ENCODE data around the gene VAV3. TPM values are rescaled to one million over a fixed set of nuclear protein-coding genes. Genes with fewer than 3 reads are reported as not detected.

VAV3 gene
- total RNA-seq, 1 donor from 2014 or later: 0.12 TPM

- H3K27ac Mint-ChIP-seq (ENCODE audit: unreplicated experiment): no peak overlapping the region
- no peak for TF ChIP-seq CTCF (IDR thresholded peaks at IDR 0.05)
- peaks cover 18% of the 10 kb centered on the region for H3K4me1 Mint-ChIP-seq (ENCODE audit: low read depth)
- peaks cover 2% of the 10 kb centered on the region for H3K36me3 Mint-ChIP-seq (ENCODE audit: low read depth)
- DNase-seq (ENCODE audit: low spot score): no peak
- H3K9me3 Mint-ChIP-seq (ENCODE audit: low read depth): peaks cover 11% of the 10 kb centered on the region
- peaks cover 22% of the 10 kb centered on the region for H3K27me3 Mint-ChIP-seq (ENCODE audit: low read depth)
- H3K4me3 Mint-ChIP-seq (ENCODE audit: unreplicated experiment): no peak overlapping the region
Observed at GRCh38 chr1:107833061-107833460, 131.9 kb downstream of the VAV3 start.

- peaks cover 18% of the 10 kb centered on the region for H3K4me1 Mint-ChIP-seq (ENCODE audit: low read depth)
- H3K27ac Mint-ChIP-seq (ENCODE audit: unreplicated experiment): no peak overlapping the region
- H3K36me3 Mint-ChIP-seq (ENCODE audit: low read depth): no peaks in the 10 kb centered on the region
- H3K4me3 Mint-ChIP-seq (ENCODE audit: unreplicated experiment): no peak overlapping the region
- TF ChIP-seq CTCF (IDR thresholded peaks at IDR 0.05): no peak
- DNase-seq (ENCODE audit: low spot score): no peak
- H3K9me3 Mint-ChIP-seq (ENCODE audit: low read depth): peaks cover under 1% of the 10 kb centered on the region
- H3K27me3 Mint-ChIP-seq (ENCODE audit: low read depth): peaks cover 13% of the 10 kb centered on the region
Observed at GRCh38 chr1:107831921-107832320, 133.1 kb downstream of the VAV3 start.

- no peak for TF ChIP-seq CTCF (IDR thresholded peaks at IDR 0.05)
- H3K4me1 Mint-ChIP-seq (ENCODE audit: low read depth): peaks cover 18% of the 10 kb centered on the region
- no peak for DNase-seq (ENCODE audit: low spot score)
- no peak overlapping the region for H3K27ac Mint-ChIP-seq (ENCODE audit: unreplicated experiment)
- peaks cover 9% of the 10 kb centered on the region for H3K27me3 Mint-ChIP-seq (ENCODE audit: low read depth)
- H3K36me3 Mint-ChIP-seq (ENCODE audit: low read depth): no peaks in the 10 kb centered on the region
- H3K9me3 Mint-ChIP-seq (ENCODE audit: low read depth): no peaks in the 10 kb centered on the region
- H3K4me3 Mint-ChIP-seq (ENCODE audit: unreplicated experiment): no peak overlapping the region
Observed at GRCh38 chr1:107830526-107830925, 134.5 kb downstream of the VAV3 start.

- no peak for TF ChIP-seq CTCF (IDR thresholded peaks at IDR 0.05)
- Mint-ChIP-seq H3K4me1 (ENCODE audit: low read depth) (peaks cover 18% of the 10 kb centered on the region), H3K9me3 (ENCODE audit: low read depth) (no peaks in the 10 kb centered on the region), H3K4me3 (ENCODE audit: unreplicated experiment) (no peak overlapping the region), H3K27me3 (ENCODE audit: low read depth) (peaks cover 10% of the 10 kb centered on the region), H3K27ac (ENCODE audit: unreplicated experiment) (no peak overlapping the region), H3K36me3 (ENCODE audit: low read depth) (no peaks in the 10 kb centered on the region)
- no peak for DNase-seq (ENCODE audit: low spot score)
Observed at GRCh38 chr1:107830075-107830474, 134.9 kb downstream of the VAV3 start.

- Mint-ChIP-seq H3K27ac (ENCODE audit: unreplicated experiment) (peak overlapping the region; percentile 63), H3K9me3 (ENCODE audit: low read depth) (peaks cover under 1% of the 10 kb centered on the region), H3K27me3 (ENCODE audit: low read depth) (peaks cover 10% of the 10 kb centered on the region), H3K4me1 (ENCODE audit: low read depth) (peaks cover 18% of the 10 kb centered on the region), H3K36me3 (ENCODE audit: low read depth) (no peaks in the 10 kb centered on the region), H3K4me3 (ENCODE audit: unreplicated experiment) (no peak overlapping the region)
- DNase-seq (ENCODE audit: low spot score): no peak
- TF ChIP-seq CTCF (IDR thresholded peaks at IDR 0.05): no peak
Observed at GRCh38 chr1:107829036-107829770, 135.8 kb downstream of the VAV3 start.
